Mesodermal cell (in vitro differentiated cells): ENCODE data around the gene NLGN4Y. TPM values are rescaled to one million over a fixed set of nuclear protein-coding genes. Genes with fewer than 3 reads are reported as not detected.

Experiments
- H3K27ac ChIP-seq: 2 replicates; pipeline ENCODE4 v1.7.0; 2013; ENCODE audit warnings: mild to moderate bottlenecking, low read depth, low read length, moderate library complexity; ENCODE audit not compliant: severe bottlenecking
- H3K36me3 ChIP-seq: 2 replicates; pipeline ENCODE4 v1.7.1; 2013; ENCODE audit warnings: mild to moderate bottlenecking, low read length, moderate library complexity; ENCODE audit not compliant: control insufficient read depth, insufficient read depth
- H3K4me1 ChIP-seq: one replicate; pipeline ENCODE4 v1.7.1; 2013; ENCODE audit warnings: mild to moderate bottlenecking, low read length; ENCODE audit not compliant: insufficient read depth, control insufficient read depth, poor library complexity, severe bottlenecking
- H3K4me3 ChIP-seq: 2 replicates; pipeline ENCODE4 v1.7.0; 2013; ENCODE audit warnings: low read length, control low read depth, mild to moderate bottlenecking; ENCODE audit not compliant: insufficient read depth, poor library complexity, severe bottlenecking; ENCODE audit errors: extremely low read depth
- H3K9me3 ChIP-seq: 2 replicates; pipeline ENCODE4 v1.7.1; 2013; ENCODE audit warnings: mild to moderate bottlenecking, low read length, moderate library complexity; ENCODE audit not compliant: control insufficient read depth
- WGBS, 2 experiments: methylation state at CpG; one replicate each; pipeline ENCODE4 v1.1.5; 2013; ENCODE audit warnings: missing lambda C conversion rate in 2 of 2; ENCODE audit not compliant: insufficient coverage in 2 of 2; 5-methylcytosine and 5-hydroxymethylcytosine counted together
- polyA plus RNA-seq, 2 experiments: library from polyadenylated mRNA; stranded (reverse); fragments of 50-300 nt; gene quantifications; one replicate each; pipeline ENCODE4 v1.2.3, GENCODE V29; 2013

The NLGN4Y gene
- 23.1 TPM for polyA plus RNA-seq (2013, experiment 1 of 2)
- 24.8 TPM for polyA plus RNA-seq (2013, experiment 2 of 2)

- Histone ChIP-seq H3K9me3 (no peaks in the 10 kb centered on the region), H3K36me3 (no peaks in the 10 kb centered on the region), H3K27ac (peak within 1 kb of the TSS; percentile 53), H3K4me1 (no peaks in the 10 kb centered on the region), H3K4me3 (peak within 1 kb of the TSS; percentile 54)
- 0% methylated on average over 26 of the region's 65 CpGs; no CpG with 5 or more reads in 1 of the 2 experiments for WGBS, 2 experiments
Observed at GRCh38 chrY:14524272-14525231, at the start of gene NLGN4Y. NLGN4Y (plus strand) TSS chrY:14524529; CDS start chrY:14622120, 97,591 bp downstream.

GRCh38 chrY:14485935-14486334, 38.4 kb upstream of the NLGN4Y start:
- Histone ChIP-seq H3K36me3 (no peaks in the 10 kb centered on the region), H3K4me1 (no peaks in the 10 kb centered on the region), H3K4me3 (no peak overlapping the region), H3K27ac (no peak overlapping the region), H3K9me3 (no peaks in the 10 kb centered on the region)

GRCh38 chrY:14490226-14490625, 34.1 kb upstream of the NLGN4Y start:
- H3K27ac ChIP-seq, result no peak overlapping the region
- no peaks in the 10 kb centered on the region for H3K4me1 ChIP-seq
- no peak overlapping the region for H3K4me3 ChIP-seq
- H3K36me3 ChIP-seq, result no peaks in the 10 kb centered on the region
- no peaks in the 10 kb centered on the region for H3K9me3 ChIP-seq
- WGBS, 2 experiments, result 86% methylated on average over 1 of the region's 1 CpG; no CpG with 5 or more reads in 1 of the 2 experiments

- Histone ChIP-seq H3K4me1 (no peaks in the 10 kb centered on the region), H3K9me3 (no peaks in the 10 kb centered on the region), H3K27ac (no peak overlapping the region), H3K4me3 (no peak overlapping the region), H3K36me3 (no peaks in the 10 kb centered on the region)
- no CpG with 5 or more reads among the region's 2 CpGs for WGBS, 2 experiments
Observed at GRCh38 chrY:14498071-14498470, 26.3 kb upstream of the NLGN4Y start.

GRCh38 chrY:14504592-14504991, 19.7 kb upstream of the NLGN4Y start:
- no peaks in the 10 kb centered on the region for H3K9me3 ChIP-seq
- no peak overlapping the region for H3K27ac ChIP-seq
- no peak overlapping the region for H3K4me3 ChIP-seq
- H3K4me1 ChIP-seq, result no peaks in the 10 kb centered on the region
- no CpG with 5 or more reads among the region's 2 CpGs for WGBS, 2 experiments
- no peaks in the 10 kb centered on the region for H3K36me3 ChIP-seq

GRCh38 chrY:14522379-14522950, 1.9 kb upstream of the NLGN4Y start:
- WGBS, 2 experiments, result 0% methylated on average over 2 of the region's 14 CpGs; no CpG with 5 or more reads in 1 of the 2 experiments
- Histone ChIP-seq H3K4me1 (no peaks in the 10 kb centered on the region), H3K27ac (peak overlapping the region; percentile 29), H3K9me3 (no peaks in the 10 kb centered on the region), H3K36me3 (no peaks in the 10 kb centered on the region), H3K4me3 (peak overlapping the region; percentile 54)

GRCh38 chrY:14523491-14524271, 648 bp upstream of the NLGN4Y start:
- 0 to 10% methylated on average over 2 to 4 of the region's 31 CpGs for WGBS, 2 experiments
- Histone ChIP-seq H3K27ac (peak overlapping the region; percentile 53), H3K4me1 (no peaks in the 10 kb centered on the region), H3K9me3 (no peaks in the 10 kb centered on the region), H3K4me3 (peak overlapping the region; percentile 54), H3K36me3 (no peaks in the 10 kb centered on the region)

- Histone ChIP-seq H3K27ac (no peak overlapping the region), H3K4me1 (no peaks in the 10 kb centered on the region), H3K4me3 (peak overlapping the region; percentile 54), H3K9me3 (no peaks in the 10 kb centered on the region), H3K36me3 (no peaks in the 10 kb centered on the region)
- WGBS, 2 experiments, result 0 to 17% methylated on average over 1 to 2 of the region's 13 CpGs
Observed at GRCh38 chrY:14525315-14525714, 986 bp downstream of the NLGN4Y start.

GRCh38 chrY:14528361-14528760, 4.0 kb downstream of the NLGN4Y start:
- H3K4me3 ChIP-seq, result no peak overlapping the region
- H3K9me3 ChIP-seq, result no peaks in the 10 kb centered on the region
- WGBS, 2 experiments, result 100% methylated on average over 2 of the region's 7 CpGs; no CpG with 5 or more reads in 1 of the 2 experiments
- H3K36me3 ChIP-seq, result no peaks in the 10 kb centered on the region
- H3K27ac ChIP-seq, result no peak overlapping the region
- H3K4me1 ChIP-seq, result no peaks in the 10 kb centered on the region

GRCh38 chrY:14536703-14537102, 12.4 kb downstream of the NLGN4Y start:
- Histone ChIP-seq H3K4me1 (no peaks in the 10 kb centered on the region), H3K36me3 (peaks cover 3% of the 10 kb centered on the region), H3K9me3 (no peaks in the 10 kb centered on the region), H3K4me3 (no peak overlapping the region), H3K27ac (no peak overlapping the region)
